H1 (cell line): ENCODE results near the gene RILPL2. TPM values are rescaled to one million over a fixed set of nuclear protein-coding genes. Genes with fewer than 3 reads are reported as not detected.

Source experiments
- BRCA1 ChIP-seq: IDR thresholded peaks from 2 replicates; pipeline ENCODE4 v1.6.1; 2012; ENCODE audit warnings: low read depth, low read length, improper control_type of control experiment
- CHD7 ChIP-seq: fragments of 300-600 bp; sonication (generic); IDR thresholded peaks from 2 replicates; pipeline ENCODE4 v1.7.1; 2012; ENCODE audit warnings: low read length, moderate library complexity, mild to moderate bottlenecking, inconsistent platforms; ENCODE audit not compliant: insufficient replicate concordance
- CTBP2 ChIP-seq: IDR thresholded peaks from 2 replicates; pipeline ENCODE4 v1.7.0; 2011; ENCODE audit warnings: borderline replicate concordance, mild to moderate bottlenecking, moderate library complexity, mixed read lengths, low read length; ENCODE audit not compliant: insufficient read depth, insufficient read length
- JUN ChIP-seq: IDR thresholded peaks from 2 replicates; pipeline ENCODE4 v1.6.1; 2011; ENCODE audit warnings: low read depth, mild to moderate bottlenecking, improper control_type of control experiment, low read length
- SIRT6 ChIP-seq: IDR thresholded peaks from one replicate; pipeline ENCODE4 v1.7.1; 2012; ENCODE audit warnings: low read length, inconsistent platforms
- polyA plus RNA-seq, 7 experiments: library from polyadenylated mRNA; depleted of rRNA in 3 of 7; stranded (reverse) in 5 of 7; unstranded in 2 of 7; fragments of >200 nt in 5 of 7; fragments of 200-250 nt in 2 of 7; gene quantifications; 1 replicate in 5 of 7; 2 replicates in 1 of 7; 4 replicates in 1 of 7; pipeline versions ENCODE4 v1.2.1 to v1.2.3, GENCODE V29; 2011 to 2013; ENCODE audit warnings: missing spikeins in 2 of 7, mixed read lengths in 2 of 7
- total RNA-seq: library from RNA; stranded (reverse); fragmentation: NEBNext Ultra II Directional; extraction: Animal tissue kit (Norgen Biotek cat#: 25700); gene quantifications from 2 replicates; pipeline ENCODE4 v1.2.1, GENCODE V29; 2021

The RILPL2 gene
- total and polyA plus RNA-seq, 2 of the 8 experiments (the other 6 are each of a cell fraction or from before 2014, with no cell fraction given): 0.77 to 1.4 TPM

GRCh38 chr12:123435636-123436016, 858 bp downstream of the RILPL2 start (continued):
- no peak for TF ChIP-seq CHD7
- no peak for TF ChIP-seq CTBP2
- no peak for TF ChIP-seq BRCA1
- TF ChIP-seq SIRT6: no peak
- TF ChIP-seq JUN: no peak
